HG03045 (cell line): ENCODE data around the gene CPSF4L.
A peak's percentile ranks its signal among the peaks of the same experiment; 100 is the strongest.
"Not testable (repeated sequence)": the region's sequence is repeated elsewhere in the genome, so short reads cannot be mapped to it uniquely, and the experiment has no call there.

Experiments
- ATAC-seq: cut with Tn5 transposase; IDR thresholded peaks from one replicate; pipeline ENCODE4 v1.9.1; 2021; ENCODE audit warnings: mild to moderate bottlenecking, moderate library complexity; ENCODE audit not compliant: unreplicated experiment

Gene CPSF4L

GRCh38 chr17:73261617-73261951, at the start of gene CPSF4L:
Gene CPSF4L, minus strand, starts transcription at chr17:73261880. Its CDS starts 62 bp downstream, at chr17:73261818.
- ATAC-seq = no peak

GRCh38 chr17:73311428-73311780, 49.7 kb upstream of the CPSF4L start:
- peak; percentile 20 for ATAC-seq

DNA sequence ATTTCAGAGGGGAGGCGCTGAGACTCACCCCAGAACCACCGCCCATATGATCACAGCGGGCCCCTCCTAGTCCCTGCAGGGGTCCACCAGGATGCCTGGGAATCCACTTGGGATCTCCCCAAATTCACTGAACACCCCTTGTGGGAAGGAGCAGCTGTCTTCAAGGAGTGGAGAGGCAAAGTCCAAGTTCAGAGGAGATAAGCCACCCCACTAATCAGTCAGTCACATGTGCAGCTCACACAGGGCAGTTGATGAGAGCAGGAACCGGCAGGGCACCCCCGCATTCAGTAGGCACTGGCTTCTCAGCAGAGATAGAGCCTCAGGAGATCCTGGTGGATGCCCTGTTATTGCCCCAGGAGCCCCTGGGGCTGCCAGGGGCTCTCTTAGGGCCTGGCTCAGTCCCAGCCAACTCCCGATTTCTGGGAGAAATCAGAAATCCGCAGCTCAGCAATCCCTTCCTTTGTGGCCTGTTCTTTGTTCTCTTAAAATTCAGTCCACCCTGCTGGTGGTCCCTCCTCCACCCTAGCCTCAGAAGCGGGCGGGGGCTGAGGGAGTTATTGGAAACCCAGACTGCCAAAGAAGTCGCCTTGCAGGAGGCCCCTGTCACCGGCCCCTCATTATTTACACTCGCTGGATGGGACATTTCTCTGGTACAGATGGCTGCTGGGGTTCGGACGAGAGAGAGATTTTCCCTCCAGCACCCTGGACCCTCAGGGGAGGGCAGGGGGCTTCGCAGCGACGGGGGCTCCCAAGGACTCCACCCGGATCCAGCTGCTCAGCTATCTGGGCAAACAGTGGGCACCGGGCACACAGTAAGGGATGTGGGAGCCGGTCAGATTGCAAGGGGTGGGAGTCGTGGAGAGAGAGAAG, 48.3 kb upstream of the CPSF4L start:
- no peak for ATAC-seq

- not testable (repeated sequence) for ATAC-seq
Observed at GRCh38 chr17:73308959-73309358, 47.3 kb upstream of the CPSF4L start.

- ATAC-seq = no peak
Observed at GRCh38 chr17:73308017-73308823, 46.5 kb upstream of the CPSF4L start.

- ATAC-seq = no peak
Observed at GRCh38 chr17:73307130-73307529, 45.5 kb upstream of the CPSF4L start.

DNA sequence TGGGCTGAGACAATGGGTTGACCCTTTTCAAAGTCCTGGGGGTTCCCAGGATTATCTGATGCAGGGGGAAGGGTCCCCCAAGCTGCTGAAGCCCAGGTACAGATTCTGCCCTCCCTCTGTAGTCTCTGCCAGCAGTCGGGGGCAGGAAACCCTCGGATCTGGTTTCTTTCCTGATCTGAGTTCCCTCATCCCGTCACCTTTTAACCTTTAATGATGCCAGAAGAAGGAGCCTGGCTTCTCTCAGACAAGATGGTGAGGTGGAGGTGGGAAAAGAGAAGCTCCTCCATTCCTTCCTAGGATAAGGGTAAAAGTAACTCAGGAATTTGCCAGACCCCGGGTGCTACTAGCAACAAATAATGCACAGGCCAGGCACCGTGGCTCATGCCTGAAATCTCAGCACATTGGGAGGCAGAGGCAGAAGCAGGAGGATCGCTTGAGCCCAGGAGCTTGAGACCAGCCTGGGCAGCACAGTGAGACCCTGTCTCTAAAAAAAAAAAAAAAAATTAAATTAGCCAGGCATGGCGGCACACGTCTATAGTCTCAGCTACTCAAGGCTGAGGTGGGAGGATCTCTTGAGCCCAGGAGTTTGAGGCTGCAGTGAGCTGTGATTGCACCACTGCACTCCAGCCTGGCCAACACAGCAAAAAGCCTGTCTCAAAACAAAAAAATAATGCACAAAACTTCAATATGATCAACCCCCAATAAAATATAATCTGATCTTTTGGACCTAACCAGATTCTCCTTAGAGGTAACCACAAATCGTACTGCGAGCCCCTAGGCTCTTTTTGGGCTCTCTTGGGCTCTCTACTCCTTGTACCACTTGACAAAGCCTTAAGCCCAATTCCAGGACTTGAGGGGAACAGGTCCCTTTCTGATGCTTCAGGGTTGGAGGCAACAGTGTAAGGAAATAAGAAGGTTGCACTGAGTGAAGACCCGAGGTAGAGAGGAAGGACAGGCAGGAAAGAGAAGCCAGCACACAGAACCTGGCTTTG, 44.5 kb upstream of the CPSF4L start:
- no peak for ATAC-seq

- no peak for ATAC-seq
Observed at GRCh38 chr17:73304971-73305812, 43.5 kb upstream of the CPSF4L start.

- ATAC-seq = no peak
Observed at GRCh38 chr17:73304438-73304837, 42.8 kb upstream of the CPSF4L start.

DNA sequence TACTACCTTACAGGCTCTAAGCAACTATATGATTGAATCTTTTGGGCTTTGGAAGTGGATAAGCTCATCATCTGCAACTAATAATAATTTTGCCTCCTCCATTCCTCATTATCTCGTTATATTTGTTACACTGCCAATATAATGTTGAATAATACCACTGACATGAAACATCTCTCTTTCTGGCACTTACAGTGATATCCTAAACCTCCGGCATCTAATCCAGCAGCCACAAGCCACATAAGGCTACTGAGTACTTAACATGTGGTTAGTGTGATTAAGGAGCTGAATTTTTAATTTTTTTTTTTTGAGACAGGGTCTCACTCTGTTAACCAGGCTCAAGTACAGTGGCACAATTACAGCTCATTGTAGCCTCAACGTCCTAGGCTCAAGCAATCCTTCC, 40.5 kb upstream of the CPSF4L start:
- ATAC-seq = no peak

GRCh38 chr17:73301369-73301768, 39.7 kb upstream of the CPSF4L start:
- no peak for ATAC-seq

DNA sequence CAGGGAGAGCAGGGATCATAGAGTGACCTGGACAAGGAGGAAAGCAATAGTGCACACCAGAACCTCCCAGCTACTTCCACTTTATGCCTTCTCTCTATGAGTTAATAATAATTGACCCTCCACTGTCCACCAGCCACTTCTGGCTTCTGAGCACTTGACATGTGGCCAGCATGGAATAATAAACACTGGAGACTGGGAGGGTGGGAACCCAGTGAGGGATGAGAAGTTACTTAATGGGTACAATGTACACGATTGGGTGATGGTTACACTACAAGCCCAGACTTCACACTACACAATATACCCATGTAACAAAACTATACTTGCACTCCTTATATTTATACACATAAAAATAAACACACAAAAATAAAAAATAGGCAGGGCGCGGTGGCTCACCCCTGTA, 38.7 kb upstream of the CPSF4L start:
- ATAC-seq = no peak

- ATAC-seq = no peak
Observed at GRCh38 chr17:73297934-73298861, 36.5 kb upstream of the CPSF4L start.

- ATAC-seq = no peak
Observed at GRCh38 chr17:73293480-73293911, 31.8 kb upstream of the CPSF4L start.

DNA sequence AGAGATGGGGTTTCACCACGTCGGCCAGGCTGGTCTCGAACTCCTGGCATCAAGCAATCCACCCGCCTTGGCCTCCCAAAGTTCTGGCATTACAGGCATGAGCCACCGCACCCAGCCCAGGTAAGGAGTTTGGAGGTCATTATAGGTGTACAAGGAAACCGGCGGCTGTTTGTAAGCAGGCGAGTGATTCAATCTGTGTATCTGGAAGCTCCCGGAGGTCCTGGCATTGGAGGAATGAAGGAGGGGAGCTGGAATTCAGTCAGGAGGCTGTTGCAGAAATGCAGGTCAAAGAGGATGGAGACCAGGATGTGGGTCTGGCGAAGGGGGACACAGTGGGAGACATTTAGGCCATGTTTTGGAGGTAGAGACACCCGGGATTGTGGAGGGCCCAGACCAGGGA, 31.4 kb upstream of the CPSF4L start:
- no peak for ATAC-seq

DNA sequence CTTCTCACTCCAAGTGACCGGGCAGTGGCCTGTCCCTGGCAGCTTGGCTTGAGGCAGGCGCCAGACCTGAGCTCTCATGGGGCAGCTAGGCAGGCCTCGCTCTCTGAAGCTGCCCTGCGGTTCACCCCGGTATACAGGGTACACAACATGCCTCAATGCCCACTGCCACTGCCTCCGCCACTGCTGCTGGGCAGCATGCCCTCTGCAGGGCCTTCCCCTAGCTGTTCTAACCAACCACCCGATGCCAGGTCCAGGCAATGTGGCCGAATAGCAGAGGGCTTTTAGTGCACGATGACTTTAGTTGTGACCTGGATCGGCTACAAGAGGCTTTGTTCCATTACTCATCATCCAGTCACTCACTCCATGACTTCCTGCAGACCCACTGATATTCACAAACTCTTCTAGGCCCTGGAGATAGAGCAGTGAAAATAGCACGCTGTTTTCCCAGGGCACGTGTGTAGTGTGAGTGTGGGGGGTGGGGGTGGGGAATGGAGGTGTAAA, 30.4 kb upstream of the CPSF4L start:
- ATAC-seq = no peak

GRCh38 chr17:73291260-73291801, 29.7 kb upstream of the CPSF4L start:
- peak; percentile 92 for ATAC-seq
